HG02943 (cell line): Measurements from ENCODE around the gene UBAP1.
"Not testable (repeated sequence)": the region's sequence is repeated elsewhere in the genome, so short reads cannot be mapped to it uniquely, and the experiment has no call there.

ENCODE experiments used
- ATAC-seq: cut with Tn5 transposase; IDR thresholded peaks from one replicate; pipeline ENCODE4 v1.9.1; 2021; ENCODE audit warnings: mild to moderate bottlenecking, low read depth, moderate library complexity; ENCODE audit not compliant: unreplicated experiment

UBAP1 gene

DNA sequence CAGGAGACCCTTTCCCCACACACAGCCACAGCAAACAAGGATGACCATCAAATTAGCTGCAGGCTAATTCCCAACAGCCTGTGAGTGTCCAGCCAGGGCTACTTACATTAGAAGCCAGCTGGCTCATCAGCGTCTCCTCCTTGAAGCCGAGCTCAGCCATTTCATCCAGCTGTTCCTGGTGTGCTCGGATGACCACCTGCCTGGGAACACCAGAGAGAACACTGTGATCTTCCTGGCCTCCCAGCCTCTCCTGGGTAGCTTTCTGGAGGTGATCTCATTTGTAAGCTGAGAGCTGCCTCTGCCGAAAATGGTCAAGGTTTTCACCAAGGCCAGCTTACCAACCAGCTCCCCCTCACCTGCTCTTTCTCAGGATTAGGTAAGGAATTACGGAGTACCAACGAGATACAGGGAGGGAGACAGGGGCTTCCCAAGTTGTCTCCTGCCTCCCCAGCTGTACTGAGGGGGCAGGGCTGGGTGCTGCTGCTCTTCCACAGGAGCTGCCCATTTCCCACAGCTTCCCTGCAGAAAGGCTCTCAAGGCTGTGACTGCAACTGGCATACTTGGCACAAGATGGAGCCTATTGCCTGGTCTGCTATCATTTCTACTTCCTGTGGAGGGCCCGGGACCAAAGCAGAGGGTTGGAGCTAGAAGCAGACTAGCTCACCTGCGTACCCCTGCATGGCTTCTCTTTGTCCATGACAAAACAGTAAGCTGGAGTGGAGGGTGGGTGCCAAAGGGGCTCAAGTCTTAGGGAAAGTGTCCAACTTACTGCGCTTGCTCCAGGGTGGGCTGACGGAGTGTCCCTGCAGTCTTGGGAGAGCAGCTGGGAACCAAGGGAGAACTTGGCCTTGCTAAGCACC, 76.4 kb downstream of the UBAP1 start:
- ATAC-seq: no peak

DNA sequence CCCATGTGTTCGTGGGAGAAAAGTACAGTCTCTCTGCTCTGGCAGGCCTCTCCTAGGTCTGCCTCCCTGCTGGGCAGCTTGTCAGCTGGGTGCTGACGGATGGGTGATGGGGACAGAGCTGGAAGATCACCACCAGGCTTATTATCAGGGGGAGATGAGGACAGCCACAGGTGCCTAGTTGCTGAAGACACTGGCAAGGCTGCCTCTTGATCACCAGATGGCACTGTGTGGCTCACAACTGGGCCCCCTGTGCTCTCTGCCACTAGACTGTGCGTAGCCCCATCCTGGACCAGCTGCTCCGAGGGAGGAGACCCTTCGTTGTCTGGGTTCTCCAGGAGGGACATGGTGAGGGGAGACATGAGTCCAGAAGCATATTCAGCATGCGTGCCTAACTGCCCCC, 77.3 kb downstream of the UBAP1 start:
- no peak for ATAC-seq

DNA sequence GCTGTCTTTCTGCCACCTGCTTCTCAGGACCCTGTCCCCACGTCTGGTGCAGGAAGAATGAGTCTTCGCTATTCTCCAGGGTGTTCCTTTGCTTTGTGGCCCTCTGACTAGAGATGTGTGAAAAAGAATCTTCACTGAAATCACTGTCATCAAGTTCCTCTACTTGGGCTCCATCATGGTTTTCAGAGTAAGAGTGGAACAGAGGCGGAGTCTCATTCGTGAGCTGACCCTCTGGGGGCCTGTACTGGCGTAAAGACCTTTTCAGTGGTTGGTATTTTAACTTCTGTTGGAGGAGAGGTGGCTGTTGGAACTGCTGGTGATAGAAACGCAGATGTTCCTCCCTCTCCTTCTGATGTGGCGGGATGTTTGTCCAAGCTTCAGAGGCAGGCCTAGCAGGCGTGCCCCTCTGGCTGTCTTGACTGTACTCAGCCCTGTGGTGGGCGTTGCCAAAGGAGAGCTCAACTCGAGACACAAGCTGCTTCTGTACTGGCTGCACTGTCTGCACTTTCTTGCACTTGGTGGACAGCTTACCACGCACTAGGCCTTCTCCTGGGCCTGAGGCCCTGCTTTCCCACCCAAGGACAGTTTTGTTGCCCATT, 78.2 kb downstream of the UBAP1 start:
- ATAC-seq: no peak

DNA sequence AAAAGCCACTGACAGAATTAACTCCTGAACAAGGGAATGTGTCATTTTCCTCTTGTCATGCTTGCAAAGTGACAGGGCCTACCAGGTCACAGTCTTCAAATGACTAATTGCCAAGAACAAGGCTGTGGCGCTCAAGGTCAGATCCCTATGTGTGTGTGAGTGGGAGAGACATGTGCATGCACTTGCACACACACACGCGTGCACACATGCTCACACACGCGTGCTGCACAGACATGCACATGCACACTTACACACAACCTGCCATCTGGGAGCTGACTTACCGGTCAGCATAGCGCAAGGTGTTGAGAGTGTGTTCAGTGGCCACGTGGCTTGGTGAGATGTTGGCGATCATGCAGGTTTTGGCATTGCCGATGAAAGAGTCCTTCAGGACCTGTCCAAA, 80.5 kb downstream of the UBAP1 start:
- no peak for ATAC-seq

DNA sequence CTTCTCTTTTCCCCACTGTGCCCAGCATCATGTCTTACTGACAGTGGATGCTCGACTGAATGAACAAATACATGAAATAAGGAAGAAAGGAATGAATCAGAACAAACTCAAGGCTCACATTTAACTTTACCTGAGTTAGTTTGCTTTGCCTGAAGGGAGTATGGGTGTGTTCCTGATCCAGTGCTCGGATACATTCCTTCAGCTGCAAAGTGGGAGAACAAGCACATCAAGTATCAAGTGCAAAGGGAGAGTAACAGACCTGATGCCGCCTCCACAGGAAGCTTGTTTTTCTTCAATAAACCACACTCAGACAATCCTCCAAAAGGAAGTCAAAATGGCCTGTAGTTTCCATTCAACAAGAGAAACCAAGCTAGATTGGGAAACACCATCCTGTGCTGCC, 84.1 kb downstream of the UBAP1 start:
- no peak for ATAC-seq

DNA sequence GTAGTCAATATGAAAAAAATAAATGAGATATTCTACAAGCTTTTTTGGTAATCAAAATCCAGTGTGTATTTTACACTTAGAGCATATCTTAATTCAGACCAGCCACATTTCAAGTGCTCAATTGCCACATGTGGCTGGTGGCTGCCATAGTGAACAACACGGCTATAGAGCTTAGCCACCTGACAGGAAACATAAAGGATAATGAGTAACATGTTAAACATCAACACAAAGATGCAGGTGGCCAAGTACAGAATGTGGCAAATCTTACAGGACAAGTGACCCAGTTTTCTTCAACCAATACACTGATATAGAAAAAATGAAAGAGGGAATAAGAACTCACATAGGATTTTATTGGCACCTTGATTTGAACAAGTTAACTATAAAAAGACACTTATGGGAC, 88.8 kb downstream of the UBAP1 start:
- no peak for ATAC-seq

DNA sequence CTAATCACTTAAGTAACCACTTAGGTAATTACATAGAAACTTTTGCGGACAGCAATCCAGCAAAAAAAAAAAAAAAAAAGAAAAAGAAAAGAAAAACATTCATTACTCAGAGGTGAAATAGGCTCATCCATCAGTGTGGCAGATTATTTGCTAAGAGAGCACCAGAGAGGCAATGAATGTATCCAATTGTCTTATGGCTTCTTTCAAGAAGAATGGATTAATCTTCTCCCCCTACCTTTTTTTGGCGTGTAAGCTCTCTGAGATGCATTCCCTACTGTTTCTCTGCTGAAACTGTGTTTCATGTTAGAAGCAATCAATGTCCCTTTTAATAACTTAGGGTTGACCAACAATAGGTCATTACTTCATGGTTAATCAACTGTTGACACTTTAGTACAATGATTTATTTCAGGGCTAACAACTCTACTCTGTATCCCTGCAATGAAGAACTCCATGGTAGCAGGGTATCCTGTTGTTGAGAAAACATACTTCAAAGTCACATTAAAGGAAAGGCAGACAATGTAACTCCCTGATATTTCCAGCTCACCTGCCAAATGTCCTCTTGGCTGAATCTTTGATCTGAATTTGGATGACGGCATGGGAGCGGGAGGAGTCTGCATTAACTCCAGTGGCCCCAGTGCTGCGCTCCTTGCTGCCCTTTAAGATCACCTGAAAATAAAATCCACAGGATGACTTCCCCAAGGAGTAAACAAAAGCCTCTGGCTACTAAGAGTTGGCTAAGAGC, 92.6 kb downstream of the UBAP1 start:
- no peak for ATAC-seq

DNA sequence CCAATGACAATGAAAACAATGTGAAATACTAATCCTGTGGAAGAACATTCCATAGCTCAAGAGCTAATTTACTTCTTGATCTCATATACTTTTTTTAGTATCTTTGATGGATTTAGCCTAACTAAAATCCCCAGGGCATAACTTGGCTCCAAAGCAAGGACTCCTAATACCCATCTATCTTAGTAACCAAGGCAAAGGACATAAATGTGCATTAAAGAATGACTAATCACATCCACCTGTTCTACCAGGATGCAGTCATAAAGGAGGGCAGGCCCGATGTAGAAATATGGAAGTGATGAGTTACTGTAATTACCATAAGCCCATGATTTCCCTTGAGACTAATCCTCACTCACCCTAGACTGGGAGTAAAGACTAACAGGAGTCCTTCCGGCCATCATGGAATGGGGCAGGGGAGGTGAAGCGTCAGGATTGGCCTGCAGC, 93.3 kb downstream of the UBAP1 start:
- no peak for ATAC-seq

DNA sequence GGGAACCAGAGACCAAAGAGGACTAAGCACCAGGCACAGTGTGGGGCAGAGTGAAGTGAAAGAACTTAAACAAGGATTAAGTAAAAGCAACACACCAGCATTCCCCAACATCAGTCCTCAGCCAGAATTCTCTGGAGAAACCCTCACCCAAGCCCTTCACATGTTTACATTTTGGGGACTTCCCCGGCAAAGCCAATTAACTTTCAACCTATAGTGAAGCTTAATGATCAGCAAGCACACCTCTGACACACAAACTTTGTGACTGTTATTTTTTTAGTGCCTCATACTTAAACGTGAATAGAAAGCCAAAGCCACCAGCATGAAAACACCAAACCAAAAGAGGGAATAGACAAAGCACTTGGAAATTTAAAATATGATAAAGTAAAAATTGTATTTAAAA, 94.7 kb downstream of the UBAP1 start:
- ATAC-seq: not testable (repeated sequence)

DNA sequence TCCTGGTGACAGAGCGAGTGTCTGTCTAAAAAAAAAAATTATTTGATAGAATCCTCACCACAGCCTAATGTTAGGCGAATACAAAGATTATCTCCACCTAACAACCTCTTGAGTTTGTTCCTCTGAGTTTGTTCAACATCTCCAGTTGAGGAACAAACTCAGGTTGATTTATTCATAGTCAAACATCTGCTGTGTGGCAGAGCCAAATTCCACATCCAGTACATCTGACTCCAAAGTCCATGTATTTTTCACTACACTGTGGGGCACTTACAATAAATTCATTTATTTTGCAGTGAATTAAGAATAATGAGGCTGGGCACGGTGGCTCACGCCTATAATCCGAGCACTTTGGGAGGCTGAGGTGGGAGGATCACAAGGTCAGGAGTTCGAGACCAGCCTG, 97.0 kb downstream of the UBAP1 start:
- ATAC-seq: no peak

DNA sequence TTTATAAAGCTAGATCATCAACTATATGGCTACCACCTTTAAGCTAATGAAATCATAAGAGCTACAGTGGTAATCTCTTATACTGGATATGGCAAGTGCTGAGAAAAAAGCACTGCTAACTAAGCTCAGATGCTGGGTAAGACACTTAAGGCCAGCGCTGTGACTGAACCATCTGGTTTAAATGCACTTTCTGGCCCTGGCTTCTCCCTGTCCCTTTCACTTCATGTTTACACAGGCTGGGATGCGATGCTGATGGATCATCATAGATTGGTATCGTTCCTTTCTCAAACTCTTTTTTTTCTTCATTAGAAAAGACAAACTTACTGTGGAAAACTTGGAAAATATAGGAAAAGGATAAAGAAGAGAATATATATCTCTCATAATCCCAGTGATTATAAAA, 97.9 kb downstream of the UBAP1 start:
- no peak for ATAC-seq

DNA sequence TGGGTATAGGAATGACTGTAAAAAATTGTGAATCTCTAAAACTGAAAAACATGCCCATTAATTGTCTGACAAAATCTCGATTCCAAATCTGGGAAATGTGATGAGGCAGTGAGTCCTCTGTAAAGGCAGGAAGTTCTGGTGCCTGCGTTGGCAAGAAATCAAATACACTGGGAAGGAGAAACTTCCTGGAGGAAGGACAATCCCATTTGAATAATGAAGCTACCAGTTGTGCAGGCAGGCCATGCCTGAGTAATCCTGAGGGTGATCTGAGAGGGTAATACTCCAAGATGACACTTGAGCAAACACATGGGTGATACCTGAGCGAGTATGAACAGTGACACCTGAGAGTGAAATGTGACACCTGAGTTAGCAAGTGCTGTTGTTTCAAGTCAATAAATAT, 100.6 kb downstream of the UBAP1 start:
- no peak for ATAC-seq

DNA sequence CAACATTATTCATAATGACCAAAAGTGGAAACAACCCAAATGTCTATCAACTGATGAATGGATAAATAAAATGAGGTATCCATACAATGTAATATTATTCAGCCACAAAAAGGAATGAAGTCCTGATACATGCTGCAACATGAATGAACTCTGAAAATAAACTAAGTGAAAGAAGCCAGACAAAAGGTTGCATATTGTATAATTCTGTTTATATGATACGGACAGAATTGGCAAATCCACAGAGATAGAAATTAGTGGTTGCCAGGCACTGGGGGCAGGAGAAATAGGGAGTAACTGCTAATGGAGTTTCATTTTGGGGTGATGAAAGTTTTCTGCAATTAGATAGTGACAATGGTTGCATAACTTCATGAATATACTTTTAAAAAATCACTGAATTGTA, 103.3 kb downstream of the UBAP1 start:
- no peak for ATAC-seq

DNA sequence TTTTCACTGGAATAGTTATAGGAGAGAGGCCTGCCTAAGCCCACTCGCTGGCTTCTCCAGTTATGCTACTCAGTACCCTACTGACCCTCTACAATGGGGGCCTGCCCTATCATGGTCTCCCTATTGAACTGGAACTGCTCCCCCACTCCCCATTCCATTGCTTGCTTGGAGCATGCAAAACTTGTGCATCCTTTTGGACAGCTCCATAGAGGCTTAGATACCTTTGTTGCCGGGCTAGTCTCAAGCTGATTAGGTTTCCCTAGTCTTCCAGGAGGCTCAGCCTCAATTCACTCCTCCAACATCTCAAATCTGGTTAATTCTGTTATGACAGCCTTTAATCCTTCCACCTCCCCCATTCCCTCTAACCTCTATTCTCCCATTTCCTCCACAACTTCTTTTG, 110.3 kb downstream of the UBAP1 start:
- ATAC-seq: no peak

DNA sequence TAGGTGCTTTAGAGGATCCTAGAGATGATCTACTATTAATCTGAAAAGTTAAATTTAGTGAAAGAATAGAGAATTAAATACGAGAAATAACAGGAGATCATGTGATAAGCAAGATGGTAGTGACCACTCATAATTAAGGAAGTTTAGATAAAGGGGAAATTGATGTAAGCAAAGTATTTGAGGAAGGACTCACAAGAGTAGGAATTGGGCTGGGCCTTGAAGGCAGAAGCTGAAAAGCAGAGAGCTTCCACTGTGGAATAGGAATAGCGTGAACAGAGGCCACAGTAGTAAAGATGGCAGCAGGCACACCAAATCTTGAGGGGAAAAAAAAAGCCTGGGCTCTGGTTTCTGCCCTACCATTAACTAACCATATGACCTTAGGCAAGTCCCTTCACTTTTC, 112.2 kb downstream of the UBAP1 start:
- ATAC-seq: no peak

DNA sequence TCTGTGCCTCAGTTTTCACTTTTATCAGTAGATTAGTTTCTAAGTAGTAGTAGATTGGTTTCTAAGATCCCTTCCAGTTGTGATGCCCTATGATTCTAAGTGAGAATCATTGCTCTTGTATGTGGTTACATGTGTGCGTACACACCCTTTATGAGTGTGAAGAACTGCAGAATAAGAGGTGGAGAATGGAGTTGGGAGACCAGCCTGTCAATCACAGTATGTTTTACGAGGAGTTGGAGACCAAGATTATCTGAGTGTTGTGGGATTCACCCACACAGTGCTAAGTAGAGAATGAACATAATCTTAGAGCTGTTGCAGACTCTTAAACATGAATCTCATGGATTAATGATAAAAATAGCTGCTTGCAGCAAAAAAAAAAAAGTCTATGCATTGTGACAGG, 112.6 kb downstream of the UBAP1 start:
- no peak for ATAC-seq

DNA sequence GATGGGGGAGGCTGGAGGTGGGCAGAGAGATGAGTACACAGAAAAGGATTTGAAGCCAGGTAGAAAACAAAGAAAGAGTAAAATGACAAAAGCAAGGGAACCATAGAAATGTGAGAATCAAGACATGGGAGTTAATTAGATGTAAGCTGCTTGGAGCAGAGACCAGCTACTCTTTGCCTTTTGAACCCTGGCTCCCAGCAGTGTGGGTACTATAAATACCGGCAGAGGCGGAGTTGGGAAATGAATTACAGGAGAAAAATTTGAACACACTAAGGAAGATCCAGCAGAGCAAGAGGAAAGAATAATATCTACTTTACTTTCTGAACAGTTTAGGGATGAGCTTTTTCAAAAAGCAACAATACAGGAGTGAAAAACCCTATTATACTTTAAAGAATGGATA, 113.7 kb downstream of the UBAP1 start:
- no peak for ATAC-seq

DNA sequence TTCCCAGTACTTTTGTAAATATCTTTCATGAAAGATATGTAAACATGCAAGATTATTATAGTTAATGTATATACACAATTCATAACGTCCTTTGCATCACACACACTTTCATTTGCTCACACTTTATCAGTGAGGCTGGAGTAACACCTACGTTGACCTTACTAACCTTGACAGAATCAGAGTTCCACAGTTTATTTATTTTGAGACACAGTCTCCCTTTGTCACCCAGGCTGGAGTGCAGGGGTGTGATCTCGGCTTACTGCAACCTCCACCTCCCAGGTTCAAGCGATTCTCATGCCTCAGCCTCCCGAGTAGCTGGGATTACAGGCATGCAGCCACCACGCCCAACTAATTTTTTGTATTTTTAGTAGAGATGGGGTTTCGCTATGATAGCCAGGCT, 122.2 kb downstream of the UBAP1 start:
- not testable (repeated sequence) for ATAC-seq
